Type B pancreatic cell (in vitro differentiated cells): ENCODE results near the gene TMEM145. TPM values are rescaled to one million over a fixed set of nuclear protein-coding genes. Genes with fewer than 3 reads are reported as not detected.
"Not testable (repeated sequence)": the region's sequence is repeated elsewhere in the genome, so short reads cannot be mapped to it uniquely, and the experiment has no call there.

Experiments used
- DNase-seq: peaks from one replicate; pipeline ENCODE4 v3.0.0; 2021; ENCODE audit warnings: mixed read lengths; ENCODE audit not compliant: unreplicated experiment; ENCODE audit errors: extremely low spot score
- H3K27ac Mint-ChIP-seq: 2 replicates; pipeline ENCODE4 v1.8.0; 2021; ENCODE audit warnings: mild to moderate bottlenecking, mixed read lengths
- H3K27me3 Mint-ChIP-seq: 2 replicates; pipeline ENCODE4 v1.8.0; 2021; ENCODE audit warnings: mixed read lengths
- H3K36me3 Mint-ChIP-seq: 2 replicates; pipeline ENCODE4 v1.8.0; 2021; ENCODE audit warnings: mixed read lengths
- H3K4me1 Mint-ChIP-seq: one replicate; pipeline ENCODE4 v1.8.0; 2021; ENCODE audit warnings: mixed read lengths; ENCODE audit not compliant: unreplicated experiment
- H3K4me3 Mint-ChIP-seq: 2 replicates; pipeline ENCODE4 v1.8.0; 2021; ENCODE audit warnings: mild to moderate bottlenecking, mixed read lengths
- H3K9me3 Mint-ChIP-seq: 2 replicates; pipeline ENCODE4 v1.8.0; 2021; ENCODE audit warnings: mixed read lengths
- total RNA-seq: library from RNA; stranded (reverse); gene quantifications from 2 replicates; pipeline ENCODE4 v1.2.1, GENCODE V29; 2021; ENCODE audit warnings: low replicate concordance
- TF ChIP-seq, protein P1 (sequence below): fragments of 200-600 bp; sonication (generic); conservative IDR thresholded peaks from 2 replicates; pipeline ENCODE4 v1.5.0; 2021; ENCODE audit warnings: antibody characterized with exemption, mild to moderate bottlenecking

The TMEM145 gene
- total RNA-seq, 1 donor from 2014 or later: 3.6 TPM

DNA sequence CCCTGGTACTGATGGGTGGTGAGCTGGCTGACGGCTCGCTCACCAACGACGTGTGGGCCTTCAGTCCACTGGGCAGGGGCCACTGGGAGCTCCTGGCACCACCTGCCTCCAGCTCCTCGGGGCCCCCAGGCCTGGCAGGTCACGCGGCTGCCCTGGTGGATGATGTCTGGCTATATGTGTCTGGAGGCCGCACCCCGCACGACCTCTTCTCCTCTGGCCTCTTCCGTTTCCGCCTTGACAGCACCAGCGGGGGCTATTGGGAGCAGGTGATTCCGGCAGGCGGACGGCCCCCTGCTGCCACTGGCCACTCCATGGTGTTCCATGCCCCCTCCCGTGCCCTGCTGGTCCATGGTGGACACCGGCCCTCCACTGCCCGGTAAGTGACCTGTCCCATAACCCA lies 22.9 kb downstream of the TMEM145 start:
- peaks cover 10% of the 10 kb centered on the region for H3K36me3 Mint-ChIP-seq
- TF ChIP-seq, protein P1, sequence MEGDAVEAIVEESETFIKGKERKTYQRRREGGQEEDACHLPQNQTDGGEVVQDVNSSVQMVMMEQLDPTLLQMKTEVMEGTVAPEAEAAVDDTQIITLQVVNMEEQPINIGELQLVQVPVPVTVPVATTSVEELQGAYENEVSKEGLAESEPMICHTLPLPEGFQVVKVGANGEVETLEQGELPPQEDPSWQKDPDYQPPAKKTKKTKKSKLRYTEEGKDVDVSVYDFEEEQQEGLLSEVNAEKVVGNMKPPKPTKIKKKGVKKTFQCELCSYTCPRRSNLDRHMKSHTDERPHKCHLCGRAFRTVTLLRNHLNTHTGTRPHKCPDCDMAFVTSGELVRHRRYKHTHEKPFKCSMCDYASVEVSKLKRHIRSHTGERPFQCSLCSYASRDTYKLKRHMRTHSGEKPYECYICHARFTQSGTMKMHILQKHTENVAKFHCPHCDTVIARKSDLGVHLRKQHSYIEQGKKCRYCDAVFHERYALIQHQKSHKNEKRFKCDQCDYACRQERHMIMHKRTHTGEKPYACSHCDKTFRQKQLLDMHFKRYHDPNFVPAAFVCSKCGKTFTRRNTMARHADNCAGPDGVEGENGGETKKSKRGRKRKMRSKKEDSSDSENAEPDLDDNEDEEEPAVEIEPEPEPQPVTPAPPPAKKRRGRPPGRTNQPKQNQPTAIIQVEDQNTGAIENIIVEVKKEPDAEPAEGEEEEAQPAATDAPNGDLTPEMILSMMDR: no peak
- H3K9me3 Mint-ChIP-seq: no peaks in the 10 kb centered on the region
- H3K4me3 Mint-ChIP-seq: no peak overlapping the region
- no peaks in the 10 kb centered on the region for H3K4me1 Mint-ChIP-seq
- DNase-seq: no peak
- H3K27ac Mint-ChIP-seq: no peak overlapping the region
- no peaks in the 10 kb centered on the region for H3K27me3 Mint-ChIP-seq

DNA sequence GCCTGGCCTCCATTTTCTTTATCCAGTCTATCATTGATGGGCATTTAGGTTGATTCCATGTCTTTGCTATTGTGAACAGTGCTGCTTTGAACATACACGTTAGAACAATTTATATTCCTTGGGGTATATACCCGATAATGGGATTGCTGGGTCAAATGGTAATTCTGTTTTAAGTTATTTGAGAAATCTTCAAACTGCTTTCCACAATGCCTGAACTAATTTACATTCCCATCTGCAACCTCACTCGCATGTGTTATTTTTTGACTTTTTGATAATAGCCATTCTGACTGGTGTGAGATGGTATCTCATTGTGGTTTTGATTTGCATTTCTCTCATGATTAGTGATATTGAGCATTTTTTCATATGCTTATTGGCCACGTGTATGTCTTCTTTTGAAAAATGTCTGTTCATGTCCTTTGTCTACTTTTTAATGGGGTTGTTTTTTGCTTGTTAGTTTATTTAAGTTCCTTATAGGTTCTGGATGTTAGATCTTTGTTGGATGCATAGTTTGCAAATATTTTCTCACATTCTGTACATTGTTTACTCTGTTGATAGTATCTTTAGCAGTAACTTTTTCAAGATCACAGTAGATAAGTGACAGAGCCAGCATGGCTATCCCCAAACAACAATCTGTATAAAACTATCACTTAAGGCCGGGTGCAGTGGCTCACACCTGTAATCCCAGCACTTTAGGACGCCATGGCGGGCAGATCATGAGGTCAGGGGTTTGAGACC lies 26.2 kb downstream of the TMEM145 start:
- not testable (repeated sequence) for H3K4me3 Mint-ChIP-seq, H3K27ac Mint-ChIP-seq

DNA sequence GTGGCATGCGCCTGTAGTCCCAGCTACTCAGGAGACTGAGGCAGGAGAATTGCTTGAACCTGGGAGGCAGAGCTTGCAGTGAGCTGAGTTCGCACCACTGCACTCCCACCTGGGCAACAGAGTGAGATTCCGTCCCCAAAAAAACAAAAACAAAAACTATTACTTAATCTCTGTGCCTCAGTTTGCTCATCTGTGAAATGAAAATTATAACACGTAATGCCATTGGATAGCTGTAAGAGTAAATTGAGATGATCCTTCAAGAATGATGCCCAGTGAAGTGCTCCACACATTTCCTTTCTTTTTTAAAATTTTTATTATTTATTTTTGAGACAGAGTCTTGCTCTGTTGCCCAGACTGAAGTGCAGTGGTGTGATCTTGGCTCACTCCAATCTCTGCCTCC lies 26.8 kb downstream of the TMEM145 start:
- H3K36me3 Mint-ChIP-seq, DNase-seq, H3K27me3 Mint-ChIP-seq, H3K27ac Mint-ChIP-seq, H3K4me1 Mint-ChIP-seq, H3K4me3 Mint-ChIP-seq, H3K9me3 Mint-ChIP-seq: not testable (repeated sequence)

More for the DNA sequence above, 26.2 kb downstream of the TMEM145 start:
- H3K4me1 Mint-ChIP-seq, H3K9me3 Mint-ChIP-seq, H3K27me3 Mint-ChIP-seq, DNase-seq, H3K36me3 Mint-ChIP-seq: not testable (repeated sequence)

DNA sequence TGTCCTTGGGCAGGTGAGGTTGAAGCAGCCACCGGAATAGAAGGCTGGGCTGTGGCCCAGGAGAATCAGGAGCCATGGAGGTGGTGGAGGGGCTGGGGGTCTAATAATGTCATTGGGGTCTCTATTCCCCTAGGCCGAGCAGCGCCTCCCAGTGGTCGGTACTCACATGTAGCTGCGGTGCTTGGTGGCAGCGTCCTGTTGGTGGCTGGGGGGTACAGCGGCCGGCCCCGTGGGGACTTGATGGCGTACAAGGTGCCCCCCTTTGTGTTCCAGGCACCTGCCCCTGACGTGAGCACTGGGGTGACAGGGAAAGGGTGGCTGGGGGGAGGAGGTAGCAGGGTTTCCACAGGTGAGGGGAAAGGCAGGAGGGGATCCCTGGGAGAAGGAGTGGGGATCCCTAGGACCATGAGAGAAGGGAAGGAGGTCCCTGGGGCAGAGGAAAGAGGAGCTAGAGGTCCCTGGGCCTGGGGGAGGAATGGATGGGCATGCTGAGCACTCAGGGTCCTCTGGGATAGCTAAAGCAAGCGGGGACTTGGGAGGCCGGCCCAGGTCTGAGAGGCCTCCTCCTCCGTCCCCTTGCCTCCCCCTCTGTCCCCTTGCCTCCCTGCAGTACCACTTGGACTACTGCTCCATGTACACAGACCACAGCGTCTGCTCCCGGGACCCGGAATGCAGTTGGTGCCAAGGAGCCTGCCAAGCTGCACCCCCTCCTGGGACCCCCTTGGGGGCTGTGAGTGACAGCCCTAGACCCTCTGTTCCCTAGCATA lies 30.4 kb downstream of the TMEM145 start:
- H3K27ac Mint-ChIP-seq: no peak overlapping the region
- TF ChIP-seq, protein P1: peak; percentile 57
- DNase-seq: no peak
- no peaks in the 10 kb centered on the region for H3K9me3 Mint-ChIP-seq
- no peaks in the 10 kb centered on the region for H3K4me1 Mint-ChIP-seq
- H3K36me3 Mint-ChIP-seq: peaks cover 10% of the 10 kb centered on the region
- H3K4me3 Mint-ChIP-seq: no peak overlapping the region
- no peaks in the 10 kb centered on the region for H3K27me3 Mint-ChIP-seq

DNA sequence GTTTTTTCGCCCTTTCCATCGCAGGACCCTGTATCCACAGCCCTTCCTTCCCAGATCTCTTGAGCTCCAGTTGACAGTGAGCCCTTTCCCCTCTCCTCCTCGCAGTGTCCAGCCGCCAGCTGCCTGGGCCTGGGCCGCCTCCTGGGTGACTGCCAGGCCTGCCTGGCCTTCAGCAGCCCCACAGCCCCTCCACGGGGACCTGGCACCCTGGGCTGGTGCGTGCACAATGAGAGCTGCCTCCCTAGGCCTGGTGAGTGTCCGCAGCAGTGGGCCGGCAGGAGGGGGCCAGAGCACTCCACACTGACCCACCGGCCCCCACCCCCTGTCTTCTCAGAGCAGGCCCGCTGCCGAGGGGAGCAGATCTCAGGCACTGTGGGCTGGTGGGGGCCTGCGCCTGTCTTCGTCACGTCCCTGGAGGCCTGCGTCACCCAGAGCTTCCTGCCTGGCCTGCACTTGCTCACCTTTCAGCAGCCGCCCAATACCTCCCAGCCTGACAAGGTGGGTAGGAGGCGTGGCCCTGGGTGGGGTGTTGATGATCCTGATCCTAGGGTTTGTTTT lies 31.3 kb downstream of the TMEM145 start:
- no peak for DNase-seq
- H3K9me3 Mint-ChIP-seq: no peaks in the 10 kb centered on the region
- no peaks in the 10 kb centered on the region for H3K27me3 Mint-ChIP-seq
- TF ChIP-seq, protein P1: no peak
- no peak overlapping the region for H3K27ac Mint-ChIP-seq
- H3K36me3 Mint-ChIP-seq: peaks cover 5% of the 10 kb centered on the region
- H3K4me3 Mint-ChIP-seq: no peak overlapping the region
- no peaks in the 10 kb centered on the region for H3K4me1 Mint-ChIP-seq

DNA sequence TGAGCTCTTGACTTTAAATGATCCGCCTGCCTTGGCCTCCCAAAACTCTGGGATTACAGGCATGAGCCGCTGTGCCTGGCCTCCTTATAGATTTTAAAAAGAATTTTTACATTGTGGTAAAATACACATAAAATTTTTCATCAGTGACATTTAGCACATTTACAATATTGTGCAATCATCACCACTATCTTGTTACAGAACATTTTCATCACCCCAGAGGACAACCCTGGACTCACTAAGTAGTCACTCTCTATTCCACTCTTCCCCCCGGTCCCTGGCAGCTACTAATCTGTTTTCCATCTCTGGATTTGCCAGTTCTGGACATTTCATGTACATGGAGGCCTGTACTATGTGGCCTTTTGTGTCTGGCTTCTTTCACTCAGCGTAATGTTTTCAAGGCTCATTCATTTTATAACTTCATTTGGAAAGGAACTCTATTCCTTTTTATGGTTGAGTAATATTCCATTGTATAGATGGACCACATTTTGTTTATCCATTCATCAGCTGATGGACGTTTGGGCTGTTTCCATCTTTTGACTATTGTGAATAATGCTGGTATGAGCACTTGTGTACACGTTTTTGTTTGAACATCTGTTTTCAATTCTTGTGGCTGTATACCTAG lies 32.2 kb downstream of the TMEM145 start:
- peaks cover 3% of the 10 kb centered on the region for H3K36me3 Mint-ChIP-seq

More for the DNA sequence above, 32.2 kb downstream of the TMEM145 start:
- TF ChIP-seq, protein P1: no peak
- Mint-ChIP-seq H3K9me3 (no peaks in the 10 kb centered on the region), H3K4me1 (no peaks in the 10 kb centered on the region), H3K27me3 (no peaks in the 10 kb centered on the region), H3K4me3 (no peak overlapping the region), H3K27ac (no peak overlapping the region)
- no peak for DNase-seq
